Naive thymus-derived CD4-positive, alpha-beta T cell (primary cell): ENCODE results near the gene PTPRG. TPM values are rescaled to one million over a fixed set of nuclear protein-coding genes. Genes with fewer than 3 reads are reported as not detected.

Experiments
- ATAC-seq: fragments of 150-1000 bp; cut with Tn5 transposase; 2 replicates; pipeline ENCODE4 v1.10.0; 2021; ENCODE audit warnings: mild to moderate bottlenecking, moderate library complexity
- CTCF ChIA-PET: fragments of 350-600 bp; sonication (Branson Sonifier 250); formaldehyde crosslinking; loops from one replicate; lab custom pipeline; 2021; ENCODE audit warnings: antibody characterized with exemption; lab: Charles Lee
- POLR2A ChIA-PET: fragments of 350-600 bp; sonication (Branson Sonifier 250); formaldehyde crosslinking; loops from one replicate; lab custom pipeline; 2021; ENCODE audit warnings: antibody characterized with exemption, inconsistent platforms; lab: Charles Lee
- DNase-seq, 9 donors: peaks; one replicate each; pipeline versions ENCODE4 v3.0.0 to v3.0.0-alpha.2; 2020 to 2022; ENCODE audit warnings: mixed read lengths in 1 of 9
- H3K27ac ChIP-seq: one replicate; pipeline ENCODE4 v1.7.0; 2013; ENCODE audit warnings: mild to moderate bottlenecking, low read depth, low read length, moderate library complexity
- H3K27me3 ChIP-seq, 2 donors: one replicate each; pipeline ENCODE4 v1.7.0; 2013; ENCODE audit warnings: low read length in 2 of 2, mild to moderate bottlenecking in 2 of 2, moderate library complexity in 2 of 2; ENCODE audit not compliant: control insufficient read depth in 2 of 2, insufficient read depth in 2 of 2
- H3K36me3 ChIP-seq, 3 experiments: 1 replicate in 2 of 3; 2 replicates in 1 of 3; pipeline ENCODE4 v1.7.0; 2013; ENCODE audit warnings: low read length in 3 of 3, mild to moderate bottlenecking in 3 of 3, moderate library complexity in 1 of 3; ENCODE audit not compliant: insufficient read depth in 3 of 3, control insufficient read depth in 2 of 3
- H3K4me1 ChIP-seq, 2 donors: one replicate each; pipeline ENCODE4 v1.7.0; 2013; ENCODE audit warnings: low read length in 2 of 2, mild to moderate bottlenecking in 2 of 2, moderate library complexity in 1 of 2; ENCODE audit not compliant: control insufficient read depth in 2 of 2, insufficient read depth in 2 of 2
- H3K4me3 ChIP-seq: 2 replicates; pipeline ENCODE4 v1.7.0; 2013; ENCODE audit warnings: mild to moderate bottlenecking, low read length
- H3K9me3 ChIP-seq, 3 experiments: 1 replicate in 2 of 3; 2 replicates in 1 of 3; pipeline ENCODE4 v1.7.0; 2013; ENCODE audit warnings: low read length in 3 of 3; ENCODE audit not compliant: control insufficient read depth in 2 of 3
- H3K27ac Mint-ChIP-seq, 9 donors: one replicate each; pipeline ENCODE4 v1.8.0; 2020 to 2022; ENCODE audit warnings: mixed read lengths in 9 of 9, mild to moderate bottlenecking in 8 of 9, moderate library complexity in 5 of 9, inconsistent platforms in 2 of 9
- H3K27me3 Mint-ChIP-seq, 5 donors: one replicate each; pipeline ENCODE4 v1.8.0; 2021 to 2022; ENCODE audit warnings: mixed read lengths in 5 of 5, mild to moderate bottlenecking in 1 of 5
- H3K36me3 Mint-ChIP-seq, 5 donors: one replicate each; pipeline ENCODE4 v1.8.0; 2020 to 2022; ENCODE audit warnings: mixed read lengths in 5 of 5, mild to moderate bottlenecking in 3 of 5, inconsistent platforms in 1 of 5
- H3K4me1 Mint-ChIP-seq, 7 donors: one replicate each; pipeline ENCODE4 v1.8.0; 2020 to 2022; ENCODE audit warnings: mixed read lengths in 7 of 7, mild to moderate bottlenecking in 3 of 7, inconsistent platforms in 1 of 7
- H3K4me3 Mint-ChIP-seq, 10 donors: one replicate each; pipeline ENCODE4 v1.8.0; 2020 to 2022; ENCODE audit warnings: mild to moderate bottlenecking in 10 of 10, mixed read lengths in 10 of 10, moderate library complexity in 6 of 10, inconsistent platforms in 2 of 10
- H3K9me3 Mint-ChIP-seq, 11 donors: one replicate each; pipeline ENCODE4 v1.8.0; 2020 to 2022; ENCODE audit warnings: mixed read lengths in 11 of 11, mild to moderate bottlenecking in 4 of 11, inconsistent platforms in 1 of 11, moderate library complexity in 1 of 11
- intact Hi-C, 2 donors: fragments of 100-400 bp; cut with micrococcal nuclease; formaldehyde crosslinking; loops; one replicate each; pipeline ENCODE4 v1.15.1; 2023
- polyA plus RNA-seq, 2 donors: library from polyadenylated mRNA; unstranded; fragments of 300-500 nt; fragmentation: Illumina TruSeq; gene quantifications; one replicate each; pipeline ENCODE4 v1.2.3, GENCODE V29; 2021
- total RNA-seq, 6 experiments: library from RNA in 5 of 6; stranded (reverse) in 5 of 6; gene quantifications; 1 replicate in 5 of 6; 2 replicates in 1 of 6; pipeline ENCODE4 v1.2.3 and lab custom pipeline; 2021 to 2026

PTPRG gene
- total and polyA plus RNA-seq, 7 experiments from 2014 or later: 0.17 to 1.7 TPM; not detected in 5

DNA sequence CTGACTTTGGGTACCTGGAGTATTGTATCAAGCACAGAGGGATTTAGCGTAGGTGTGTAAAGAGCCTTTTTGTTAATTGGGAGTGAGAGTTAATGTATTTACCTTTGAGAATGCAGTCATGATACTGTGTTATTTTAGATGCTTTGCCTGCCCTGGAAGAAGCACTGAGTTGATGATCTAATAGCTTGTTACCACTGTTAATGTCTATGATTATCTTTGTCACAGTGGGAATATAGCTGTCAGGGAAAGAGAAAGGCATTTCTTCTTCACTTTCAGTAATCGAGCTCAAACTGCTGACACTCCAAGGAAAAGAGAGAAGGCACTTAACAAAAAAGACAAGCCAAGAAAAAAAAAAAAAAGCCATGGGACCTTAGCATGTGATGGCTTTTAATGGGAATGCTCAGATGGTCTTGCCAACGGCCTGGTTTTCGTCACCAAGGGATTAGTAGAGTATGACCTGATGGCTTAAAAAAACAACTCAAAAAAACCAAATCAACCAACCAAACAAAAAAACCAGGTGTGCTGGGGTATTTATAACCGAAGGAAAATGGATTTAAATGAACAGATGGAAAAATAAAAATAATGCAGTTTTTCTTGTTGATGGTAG is 387.4 kb downstream of the PTPRG start:
- CTCF ChIA-PET: no interaction called here

DNA sequence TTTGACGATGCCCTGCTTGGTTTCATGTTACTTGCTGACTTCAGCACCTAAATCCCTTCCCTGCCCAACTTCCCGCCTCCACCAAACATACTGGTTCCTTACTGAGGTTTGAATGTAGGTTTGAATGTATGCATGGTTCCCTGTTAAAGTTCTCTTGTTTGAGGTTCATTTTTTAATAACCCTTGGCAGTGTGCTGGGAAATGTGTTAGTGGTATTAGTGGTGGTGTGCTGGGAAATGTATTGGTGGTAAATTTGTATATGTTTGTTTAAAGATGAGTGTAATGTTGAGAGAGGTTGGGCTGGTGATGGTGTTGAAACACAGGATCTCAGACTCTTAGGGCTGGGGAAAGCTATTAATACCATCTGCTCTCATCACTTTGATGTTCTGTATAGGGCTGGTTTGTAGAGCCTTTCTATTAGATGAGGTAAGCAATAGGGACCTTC is 392.7 kb downstream of the PTPRG start:
- H3K9me3 Mint-ChIP-seq: no peaks in the 10 kb centered on the region
- peaks cover 0 to 8% (median 0%) of the 10 kb centered on the region in 5 donors for H3K27me3 Mint-ChIP-seq
- ChIA-PET POLR2A (no interaction called here), CTCF (no interaction called here)
- H3K4me3 Mint-ChIP-seq: no peak overlapping the region
- no peak for ATAC-seq
- DNase-seq: no peak
- no peak overlapping the region for H3K4me3 ChIP-seq
- intact Hi-C loops: no loop called here
- no peaks in the 10 kb centered on the region for H3K36me3 Mint-ChIP-seq
- no peaks in the 10 kb centered on the region for H3K4me1 Mint-ChIP-seq
- no peaks in the 10 kb centered on the region for H3K36me3 ChIP-seq
- no peak overlapping the region for H3K27ac ChIP-seq
- no peaks in the 10 kb centered on the region for H3K4me1 ChIP-seq
- no peak overlapping the region for H3K27ac Mint-ChIP-seq
- no peaks in the 10 kb centered on the region for H3K27me3 ChIP-seq
- no peaks in the 10 kb centered on the region for H3K9me3 ChIP-seq

More for the DNA sequence above, 387.4 kb downstream of the PTPRG start:
- H3K36me3 ChIP-seq: no peaks in the 10 kb centered on the region
- no peaks in the 10 kb centered on the region for H3K36me3 Mint-ChIP-seq
- peaks cover 0 to 4% (median 0%) of the 10 kb centered on the region in 11 donors for H3K9me3 Mint-ChIP-seq
- H3K4me1 ChIP-seq: no peaks in the 10 kb centered on the region
- ATAC-seq (no peak), DNase-seq (no peak)
- no peaks in the 10 kb centered on the region for H3K9me3 ChIP-seq
- no peak overlapping the region for H3K4me3 Mint-ChIP-seq
- H3K27me3 ChIP-seq: no peaks in the 10 kb centered on the region
- H3K27me3 Mint-ChIP-seq: peaks cover 0 to 10% (median 7%) of the 10 kb centered on the region in 5 donors
- no peak overlapping the region for H3K27ac Mint-ChIP-seq
- H3K4me3 ChIP-seq: no peak overlapping the region
- peaks cover 0 to 2% (median 0%) of the 10 kb centered on the region in 7 donors for H3K4me1 Mint-ChIP-seq
- H3K27ac ChIP-seq: no peak overlapping the region
- intact Hi-C loops: no loop called here
- POLR2A ChIA-PET: no interaction called here

GRCh38 chr3:61955483-61955882 is 394.1 kb downstream of the PTPRG start:
- H3K36me3 Mint-ChIP-seq: no peaks in the 10 kb centered on the region
- H3K4me3 Mint-ChIP-seq: no peak overlapping the region
- no peaks in the 10 kb centered on the region for H3K9me3 ChIP-seq
- no peaks in the 10 kb centered on the region for H3K9me3 Mint-ChIP-seq
- no peak for ATAC-seq
- intact Hi-C loops: no loop called here
- H3K4me1 ChIP-seq: no peaks in the 10 kb centered on the region
- no peak overlapping the region for H3K27ac ChIP-seq
- H3K27me3 ChIP-seq: no peaks in the 10 kb centered on the region
- H3K27me3 Mint-ChIP-seq: peaks cover 0 to 16% (median 5%) of the 10 kb centered on the region in 5 donors
- DNase-seq: no peak
- H3K36me3 ChIP-seq: no peaks in the 10 kb centered on the region
- CTCF ChIA-PET: no interaction called here
- POLR2A ChIA-PET: no interaction called here
- H3K4me3 ChIP-seq: no peak overlapping the region
- no peaks in the 10 kb centered on the region for H3K4me1 Mint-ChIP-seq
- no peak overlapping the region for H3K27ac Mint-ChIP-seq

GRCh38 chr3:61956236-61956635 is 394.9 kb downstream of the PTPRG start:
- Histone ChIP-seq H3K27me3 (no peaks in the 10 kb centered on the region), H3K9me3 (no peaks in the 10 kb centered on the region), H3K4me1 (no peaks in the 10 kb centered on the region), H3K27ac (no peak overlapping the region), H3K36me3 (no peaks in the 10 kb centered on the region), H3K4me3 (no peak overlapping the region)
- Mint-ChIP-seq H3K4me3 (no peak overlapping the region), H3K4me1 (no peaks in the 10 kb centered on the region), H3K9me3 (peaks cover 0 to 1% (median 0%) of the 10 kb centered on the region in 11 donors), H3K36me3 (no peaks in the 10 kb centered on the region), H3K27ac (no peak overlapping the region), H3K27me3 (peaks cover 0 to 14% (median 7%) of the 10 kb centered on the region in 5 donors)
- no peak for DNase-seq
- intact Hi-C loops: no loop called here
- ChIA-PET POLR2A (no interaction called here), CTCF (no interaction called here)
- no peak for ATAC-seq

DNA sequence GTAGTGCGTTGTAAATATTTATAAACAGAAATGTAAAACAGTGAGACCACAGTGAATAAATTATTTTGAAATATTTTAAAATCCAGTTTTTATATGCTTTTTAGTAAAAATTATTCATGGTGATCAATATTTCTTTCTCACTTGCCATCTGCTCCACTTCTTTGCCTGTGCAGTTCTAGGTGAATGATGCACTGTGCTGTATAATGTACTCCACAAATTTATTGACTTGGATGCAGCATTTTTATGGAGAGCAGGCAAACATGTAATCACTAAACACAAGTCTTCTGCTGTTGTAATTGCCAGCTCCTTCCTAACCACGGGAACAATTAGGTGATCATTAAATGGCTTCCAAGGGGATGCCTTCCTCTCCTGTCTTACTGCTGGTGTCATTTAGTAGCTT is 395.9 kb downstream of the PTPRG start:
- DNase-seq (no peak), ATAC-seq (no peak)
- Histone ChIP-seq H3K27ac (no peak overlapping the region), H3K9me3 (no peaks in the 10 kb centered on the region), H3K36me3 (no peaks in the 10 kb centered on the region), H3K4me1 (no peaks in the 10 kb centered on the region), H3K4me3 (no peak overlapping the region), H3K27me3 (no peaks in the 10 kb centered on the region)
- H3K9me3 Mint-ChIP-seq: peaks cover 0 to 1% (median 0%) of the 10 kb centered on the region in 11 donors
- no peaks in the 10 kb centered on the region for H3K36me3 Mint-ChIP-seq
- no peaks in the 10 kb centered on the region for H3K4me1 Mint-ChIP-seq
- H3K27me3 Mint-ChIP-seq: peaks cover 0 to 14% (median 7%) of the 10 kb centered on the region in 5 donors
- no peak overlapping the region for H3K27ac Mint-ChIP-seq
- intact Hi-C loops: no loop called here
- POLR2A ChIA-PET: no interaction called here
- CTCF ChIA-PET: no interaction called here
- H3K4me3 Mint-ChIP-seq: no peak overlapping the region

DNA sequence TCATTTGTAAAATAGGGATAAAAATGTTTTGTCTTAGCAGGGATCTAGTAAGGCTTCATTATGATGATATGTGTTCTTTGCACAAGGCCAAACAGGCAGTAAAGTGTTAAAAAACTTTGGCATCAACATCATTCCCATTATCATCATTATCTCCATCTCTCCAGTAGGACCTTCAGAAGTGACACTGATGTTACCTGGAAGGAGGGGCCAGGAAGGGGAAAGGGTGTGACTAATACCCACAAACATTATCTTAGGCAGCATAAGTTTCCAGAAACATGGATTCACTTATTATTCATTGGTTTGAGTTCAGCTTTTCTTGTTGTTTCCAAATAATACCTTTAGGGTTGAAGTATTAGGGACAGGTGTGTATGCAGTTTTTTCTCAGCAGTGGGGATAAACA is 399.6 kb downstream of the PTPRG start:
- no peak for DNase-seq
- H3K4me1 Mint-ChIP-seq: no peaks in the 10 kb centered on the region
- H3K36me3 Mint-ChIP-seq: no peaks in the 10 kb centered on the region
- H3K9me3 ChIP-seq: no peaks in the 10 kb centered on the region
- CTCF ChIA-PET: no interaction called here
- H3K27me3 Mint-ChIP-seq: peaks cover 0 to 28% (median 7%) of the 10 kb centered on the region in 5 donors
- no peak overlapping the region for H3K27ac Mint-ChIP-seq
- POLR2A ChIA-PET: no interaction called here
- H3K36me3 ChIP-seq: no peaks in the 10 kb centered on the region
- H3K4me3 Mint-ChIP-seq: no peak overlapping the region
- no peak overlapping the region for H3K4me3 ChIP-seq
- no peaks in the 10 kb centered on the region for H3K27me3 ChIP-seq
- ATAC-seq: no peak
- peaks cover 0 to 2% (median 0%) of the 10 kb centered on the region in 11 donors for H3K9me3 Mint-ChIP-seq
- intact Hi-C loops: no loop called here
- H3K4me1 ChIP-seq: no peaks in the 10 kb centered on the region
- no peak overlapping the region for H3K27ac ChIP-seq

DNA sequence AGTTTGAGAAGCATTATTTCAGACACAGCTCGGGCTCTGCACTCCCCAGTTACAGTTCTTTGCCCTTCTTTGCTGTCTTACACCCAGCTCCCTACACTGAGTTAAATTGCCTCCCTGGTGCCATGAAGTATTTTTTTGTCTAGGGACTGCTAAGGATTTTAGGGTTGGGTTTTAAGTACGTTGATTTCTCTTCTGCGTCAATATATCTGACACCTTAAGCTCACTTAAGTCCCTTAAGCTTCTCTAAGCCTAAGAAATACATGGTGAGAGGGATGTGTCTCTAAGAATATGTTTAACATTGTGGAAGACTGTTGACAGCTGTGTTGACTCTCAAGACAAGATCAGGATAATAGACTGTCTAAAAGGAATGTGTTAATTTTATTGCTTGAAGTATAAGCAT is 400.5 kb downstream of the PTPRG start:
- no peaks in the 10 kb centered on the region for H3K4me1 Mint-ChIP-seq
- no peak overlapping the region for H3K4me3 ChIP-seq
- CTCF ChIA-PET: no interaction called here
- POLR2A ChIA-PET: no interaction called here
- H3K36me3 Mint-ChIP-seq: no peaks in the 10 kb centered on the region
- no peak overlapping the region for H3K27ac Mint-ChIP-seq
- no peak for DNase-seq
- no peak overlapping the region for H3K27ac ChIP-seq
- no peak for ATAC-seq
- H3K36me3 ChIP-seq: no peaks in the 10 kb centered on the region
- no peaks in the 10 kb centered on the region for H3K27me3 ChIP-seq
- intact Hi-C loops: no loop called here
- no peaks in the 10 kb centered on the region for H3K4me1 ChIP-seq
- H3K9me3 Mint-ChIP-seq: peaks cover 0 to 2% (median 0%) of the 10 kb centered on the region in 11 donors
- peaks cover 0 to 28% (median 5%) of the 10 kb centered on the region in 5 donors for H3K27me3 Mint-ChIP-seq
- H3K9me3 ChIP-seq: no peaks in the 10 kb centered on the region
- H3K4me3 Mint-ChIP-seq: no peak overlapping the region
